B cell (primary cell): ENCODE results near the gene PCLO.

Experiments
- CTCF ChIP-seq: fragments of 200-600 bp; IDR thresholded peaks from one replicate; pipeline ENCODE4 v1.8.0; 2022; ENCODE audit warnings: antibody characterized with exemption, mild to moderate bottlenecking
- EZH2 ChIP-seq: IDR thresholded peaks from 2 replicates; pipeline ENCODE4 v1.6.1; 2012; ENCODE audit warnings: borderline replicate concordance, low read depth, mild to moderate bottlenecking, moderate library complexity, low read length; ENCODE audit not compliant: insufficient read depth, poor library complexity, severe bottlenecking

- TF ChIP-seq CTCF = no peak
- no peak for TF ChIP-seq EZH2
These were observed 430.0 kb downstream of the PCLO start for GRCh38 chr7:82732677-82733076.
